CD14-positive monocyte (primary cell): ENCODE measurements around the gene XXYLT1. TPM values are rescaled to one million over a fixed set of nuclear protein-coding genes. Genes with fewer than 3 reads are reported as not detected.
A peak's percentile ranks its signal among the peaks of the same experiment; 100 is the strongest.

Experiments used
- DNase-seq, 3 donors: peaks; one replicate each; pipeline ENCODE4 v3.0.0-alpha.2; 2011 to 2022
- H2AFZ ChIP-seq: 2 replicates; pipeline ENCODE4 v1.6.0; 2012; ENCODE audit warnings: mild to moderate bottlenecking, low read depth, low read length, inconsistent platforms; ENCODE audit not compliant: insufficient read depth, poor library complexity, severe bottlenecking
- H3K27ac ChIP-seq, 2 donors: 1 replicate in 1 of 2; 2 replicates in 1 of 2; pipeline ENCODE4 v1.5.1; 2012 to 2013; ENCODE audit warnings: low read length in 2 of 2, control low read depth in 1 of 2, inconsistent platforms in 1 of 2, low read depth in 1 of 2, mild to moderate bottlenecking in 1 of 2
- H3K27me3 ChIP-seq, 2 donors: one replicate each; pipeline versions ENCODE4 v1.6.0 to v1.6.1; 2011 to 2013; ENCODE audit warnings: low read length in 2 of 2; ENCODE audit not compliant: control insufficient read depth in 2 of 2, insufficient read depth in 2 of 2
- H3K36me3 ChIP-seq, 2 donors: replicated peaks in 1 of 2; 1 replicate in 1 of 2; 2 replicates in 1 of 2; pipeline versions ENCODE4 v1.5.1 to v1.6.1; 2012 to 2013; ENCODE audit warnings: low read length in 2 of 2, control low read depth in 1 of 2, inconsistent platforms in 1 of 2, mild to moderate bottlenecking in 1 of 2; ENCODE audit not compliant: insufficient read depth in 2 of 2, control insufficient read depth in 1 of 2
- H3K4me1 ChIP-seq, 2 donors: 1 replicate in 1 of 2; 2 replicates in 1 of 2; pipeline versions ENCODE4 v1.5.1 to v1.6.1; 2012 to 2013; ENCODE audit warnings: low read length in 2 of 2, control low read depth in 1 of 2, inconsistent platforms in 1 of 2, mild to moderate bottlenecking in 1 of 2, moderate library complexity in 1 of 2; ENCODE audit not compliant: insufficient read depth in 2 of 2, control insufficient read depth in 1 of 2
- H3K4me2 ChIP-seq: replicated peaks from 2 replicates; pipeline ENCODE3; 2012; ENCODE audit warnings: low read length, moderate library complexity, mild to moderate bottlenecking; ENCODE audit not compliant: poor library complexity, severe bottlenecking; ENCODE audit errors: extremely low read depth
- H3K4me3 ChIP-seq, 3 experiments: fragments of 200-600 bp in 1 of 3; sonication (generic) in 1 of 3; replicated peaks in 1 of 3; 1 replicate in 2 of 3; 2 replicates in 1 of 3; pipeline ENCODE4 v1.5.1; 2011 to 2013; ENCODE audit warnings: low read length in 3 of 3, mild to moderate bottlenecking in 3 of 3, control low read depth in 2 of 3, low read depth in 2 of 3, inconsistent platforms in 1 of 3, moderate library complexity in 1 of 3
- H3K79me2 ChIP-seq: 2 replicates; pipeline ENCODE4 v1.6.0; 2012; ENCODE audit warnings: mild to moderate bottlenecking, control low read depth, inconsistent platforms, low read length, moderate library complexity; ENCODE audit not compliant: insufficient read depth
- H3K9ac ChIP-seq: 2 replicates; pipeline ENCODE4 v1.6.0; 2017; ENCODE audit warnings: low read length, mild to moderate bottlenecking; ENCODE audit not compliant: insufficient read depth, poor library complexity, severe bottlenecking
- H3K9me3 ChIP-seq, 2 donors: replicated peaks in 1 of 2; 1 replicate in 1 of 2; 2 replicates in 1 of 2; pipeline versions ENCODE4 v1.5.1 to v1.6.1; 2012 to 2013; ENCODE audit warnings: low read length in 2 of 2, control low read depth in 1 of 2; ENCODE audit not compliant: control insufficient read depth in 1 of 2, insufficient read depth in 1 of 2
- H4K20me1 ChIP-seq: 2 replicates; pipeline ENCODE4 v1.6.0; 2012; ENCODE audit warnings: mild to moderate bottlenecking, low read length, control low read depth, moderate library complexity; ENCODE audit not compliant: insufficient read depth
- H3K27ac Mint-ChIP-seq, 7 donors: one replicate each; pipeline ENCODE4 v1.8.0; 2020; ENCODE audit warnings: mild to moderate bottlenecking in 7 of 7, mixed read lengths in 7 of 7, moderate library complexity in 6 of 7, inconsistent platforms in 2 of 7
- H3K27me3 Mint-ChIP-seq, 3 donors: one replicate each; pipeline ENCODE4 v1.8.0; 2021 to 2022; ENCODE audit warnings: low read depth in 3 of 3, mild to moderate bottlenecking in 3 of 3, mixed read lengths in 3 of 3, moderate library complexity in 3 of 3, inconsistent platforms in 1 of 3
- H3K36me3 Mint-ChIP-seq, 2 donors: one replicate each; pipeline ENCODE4 v1.8.0; 2020; ENCODE audit warnings: mixed read lengths in 2 of 2, inconsistent platforms in 1 of 2, mild to moderate bottlenecking in 1 of 2
- H3K4me1 Mint-ChIP-seq: one replicate; pipeline ENCODE4 v1.8.0; 2020; ENCODE audit warnings: mild to moderate bottlenecking, mixed read lengths
- H3K4me3 Mint-ChIP-seq, 2 donors: one replicate each; pipeline ENCODE4 v1.8.0; 2020; ENCODE audit warnings: mild to moderate bottlenecking in 2 of 2, mixed read lengths in 2 of 2, moderate library complexity in 1 of 2
- H3K9me3 Mint-ChIP-seq, 7 donors: one replicate each; pipeline ENCODE4 v1.8.0; 2020 to 2022; ENCODE audit warnings: mixed read lengths in 7 of 7, mild to moderate bottlenecking in 6 of 7, moderate library complexity in 6 of 7, inconsistent platforms in 2 of 7
- WGBS: methylation state at CpG from one replicate; pipeline ENCODE4 v1.1.5; 2013; ENCODE audit warnings: missing lambda C conversion rate; ENCODE audit not compliant: insufficient coverage; 5-methylcytosine and 5-hydroxymethylcytosine counted together
- intact Hi-C, 2 donors: fragments of 100-400 bp; cut with micrococcal nuclease; formaldehyde crosslinking; loops; one replicate each; pipeline versions ENCODE4 v1.15.0 to v1.15.1; 2023
- polyA plus RNA-seq, 3 donors: library from polyadenylated mRNA; depleted of rRNA in 1 of 3; unstranded in 2 of 3; stranded (reverse) in 1 of 3; fragments of 300-500 nt in 2 of 3; fragments of >200 nt in 1 of 3; fragmentation: Illumina TruSeq in 2 of 3; gene quantifications; 1 replicate in 2 of 3; 2 replicates in 1 of 3; pipeline ENCODE4 v1.2.3, GENCODE V29; 2012 to 2021
- TF ChIP-seq, protein P1 (sequence below): fragments of 200-600 bp; IDR thresholded peaks from one replicate; pipeline ENCODE4 v1.8.0; 2022; ENCODE audit warnings: antibody characterized with exemption, mild to moderate bottlenecking

The XXYLT1 gene
- polyA plus RNA-seq, 3 donors = 11.8 to 13.5 (median 13.2) TPM

DNA sequence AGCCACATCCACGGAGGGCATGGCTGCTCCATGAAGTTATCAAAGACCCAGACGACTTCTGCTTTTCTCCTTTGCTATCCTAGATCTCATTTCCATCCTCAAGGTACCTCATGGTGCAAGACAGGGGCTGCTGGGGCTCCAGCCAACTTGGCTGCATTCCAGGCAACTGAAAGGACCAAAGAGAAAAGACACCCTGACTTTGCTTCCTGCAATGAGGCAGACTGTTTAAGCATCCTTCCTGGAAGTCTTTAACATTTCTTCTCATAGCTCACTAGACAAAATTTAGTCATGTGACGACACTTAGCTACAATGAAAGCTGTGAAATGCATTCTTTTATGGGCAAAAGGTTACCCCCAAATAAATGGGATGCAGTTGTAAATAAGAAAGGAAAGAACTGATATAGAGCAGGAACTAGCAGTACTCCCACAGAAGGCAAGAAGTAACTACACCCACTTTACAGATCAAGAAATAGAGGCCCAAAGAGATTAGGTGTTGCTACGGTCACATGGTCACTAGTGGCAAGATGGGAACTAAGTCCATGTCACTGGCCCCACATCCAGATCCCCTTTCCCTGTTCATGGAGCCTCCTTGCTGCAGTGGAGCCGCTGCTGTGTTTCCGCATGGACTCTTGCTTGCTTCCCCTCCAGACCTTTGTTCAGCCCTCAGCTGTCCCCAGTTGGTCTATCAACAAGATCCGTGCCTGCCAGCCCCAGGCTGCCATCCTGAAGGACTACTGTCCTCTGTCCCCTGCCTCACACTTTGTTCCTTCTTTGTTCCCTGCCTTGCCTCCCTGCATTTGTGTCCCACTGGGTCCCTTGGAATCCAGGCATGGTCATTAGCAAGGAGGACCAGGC is 107.0 kb downstream of the XXYLT1 start:
- peak overlapping the region; percentile 17 for H3K4me2 ChIP-seq
- peaks cover 59 to 62% of the 10 kb centered on the region in 2 donors for H3K4me1 ChIP-seq
- no peak overlapping the region for H3K4me3 Mint-ChIP-seq
- no peaks in the 10 kb centered on the region for H3K79me2 ChIP-seq
- peaks cover 63% of the 10 kb centered on the region for H3K4me1 Mint-ChIP-seq
- H3K27ac ChIP-seq = peak overlapping the region; percentile 24 to 71
- WGBS = 57% methylated on average over 6 of the region's 7 CpGs
- peak overlapping the region in 6 of 7 donors; percentile 10 to 91 (median 70) for H3K27ac Mint-ChIP-seq
- DNase-seq = peak in 1 of 3 donors; percentile 27
- TF ChIP-seq, protein P1, sequence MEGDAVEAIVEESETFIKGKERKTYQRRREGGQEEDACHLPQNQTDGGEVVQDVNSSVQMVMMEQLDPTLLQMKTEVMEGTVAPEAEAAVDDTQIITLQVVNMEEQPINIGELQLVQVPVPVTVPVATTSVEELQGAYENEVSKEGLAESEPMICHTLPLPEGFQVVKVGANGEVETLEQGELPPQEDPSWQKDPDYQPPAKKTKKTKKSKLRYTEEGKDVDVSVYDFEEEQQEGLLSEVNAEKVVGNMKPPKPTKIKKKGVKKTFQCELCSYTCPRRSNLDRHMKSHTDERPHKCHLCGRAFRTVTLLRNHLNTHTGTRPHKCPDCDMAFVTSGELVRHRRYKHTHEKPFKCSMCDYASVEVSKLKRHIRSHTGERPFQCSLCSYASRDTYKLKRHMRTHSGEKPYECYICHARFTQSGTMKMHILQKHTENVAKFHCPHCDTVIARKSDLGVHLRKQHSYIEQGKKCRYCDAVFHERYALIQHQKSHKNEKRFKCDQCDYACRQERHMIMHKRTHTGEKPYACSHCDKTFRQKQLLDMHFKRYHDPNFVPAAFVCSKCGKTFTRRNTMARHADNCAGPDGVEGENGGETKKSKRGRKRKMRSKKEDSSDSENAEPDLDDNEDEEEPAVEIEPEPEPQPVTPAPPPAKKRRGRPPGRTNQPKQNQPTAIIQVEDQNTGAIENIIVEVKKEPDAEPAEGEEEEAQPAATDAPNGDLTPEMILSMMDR = no peak
- no peaks in the 10 kb centered on the region for H3K27me3 ChIP-seq
- no peaks in the 10 kb centered on the region for H3K36me3 ChIP-seq
- H3K9me3 Mint-ChIP-seq = peaks cover 0 to 2% (median 0%) of the 10 kb centered on the region in 7 donors
- no peaks in the 10 kb centered on the region for H4K20me1 ChIP-seq
- no peak overlapping the region for H3K9ac ChIP-seq
- peak overlapping the region in 1 of 3 experiments; percentile 15 for H3K4me3 ChIP-seq
- H2AFZ ChIP-seq = peak overlapping the region; percentile 33
- intact Hi-C loops = no loop called here
- no peaks in the 10 kb centered on the region for H3K36me3 Mint-ChIP-seq
- H3K27me3 Mint-ChIP-seq = peaks cover 0 to 7% (median 0%) of the 10 kb centered on the region in 3 donors
- H3K9me3 ChIP-seq = no peaks in the 10 kb centered on the region

GRCh38 chr3:195162816-195163215 is 108.1 kb downstream of the XXYLT1 start:
- H3K27me3 Mint-ChIP-seq = peaks cover 0 to 7% (median 0%) of the 10 kb centered on the region in 3 donors
- Histone ChIP-seq H4K20me1 (no peaks in the 10 kb centered on the region), H3K36me3 (no peaks in the 10 kb centered on the region), H3K27me3 (no peaks in the 10 kb centered on the region), H3K4me1 (peaks cover 64 to 65% of the 10 kb centered on the region in 2 donors), H3K9ac (no peak overlapping the region), H3K4me2 (no peak overlapping the region), H3K79me2 (no peaks in the 10 kb centered on the region), H3K27ac (no peak overlapping the region), H2AFZ (peak overlapping the region; percentile 27), H3K4me3 (no peak overlapping the region), H3K9me3 (no peaks in the 10 kb centered on the region)
- peaks cover 67% of the 10 kb centered on the region for H3K4me1 Mint-ChIP-seq
- no peaks in the 10 kb centered on the region for H3K36me3 Mint-ChIP-seq
- no peak overlapping the region for H3K27ac Mint-ChIP-seq
- intact Hi-C loops = no loop called here
- TF ChIP-seq, protein P1 = no peak
- no CpG with 5 or more reads among the region's 5 CpGs for WGBS
- no peak for DNase-seq
- no peak overlapping the region for H3K4me3 Mint-ChIP-seq
- peaks cover 0 to 2% (median 0%) of the 10 kb centered on the region in 7 donors for H3K9me3 Mint-ChIP-seq
